Measurements from ENCODE around the gene FIBP.
"Not testable (repeated sequence)": the region's sequence is repeated elsewhere in the genome, so short reads cannot be mapped to it uniquely, and the experiment has no call there.

The FIBP gene

GRCh38 chr11:65853246-65853979 lies 34.9 kb downstream of the FIBP start:
- H3K27ac ChIP-seq (ENCODE audit: low read depth in 2 of 2, low read length in 2 of 2), result peak overlapping the region; percentile 88 to 93
- H3K9me3 ChIP-seq (ENCODE audit: control insufficient read depth in 2 of 2, low read length in 2 of 2), result no peaks in the 10 kb centered on the region
- H3K4me1 ChIP-seq (ENCODE audit: control insufficient read depth in 2 of 2, insufficient read depth in 2 of 2, low read length in 2 of 2), result peaks cover 51 to 55% of the 10 kb centered on the region in 2 donors
- H3K4me3 ChIP-seq (ENCODE audit: low read length in 2 of 2), result peak overlapping the region; percentile 46 to 58
- no peaks in the 10 kb centered on the region for H3K27me3 ChIP-seq (ENCODE audit: control insufficient read depth in 2 of 2, insufficient read depth in 2 of 2, low read length in 2 of 2)
- peaks cover 45 to 61% of the 10 kb centered on the region in 2 donors for H3K36me3 ChIP-seq (ENCODE audit: control insufficient read depth in 2 of 2, insufficient read depth in 2 of 2, low read length in 2 of 2)
- H3K9ac ChIP-seq (ENCODE audit: low read depth in 1 of 2, low read length in 2 of 2), result peak overlapping the region; percentile 38 to 46

GRCh38 chr11:65852508-65853245 lies 35.6 kb downstream of the FIBP start:
- Histone ChIP-seq H3K9ac (ENCODE audit: low read depth in 1 of 2, low read length in 2 of 2) (peak overlapping the region; percentile 4 to 46), H3K4me1 (ENCODE audit: control insufficient read depth in 2 of 2, insufficient read depth in 2 of 2, low read length in 2 of 2) (peaks cover 51 to 52% of the 10 kb centered on the region in 2 donors), H3K36me3 (ENCODE audit: control insufficient read depth in 2 of 2, insufficient read depth in 2 of 2, low read length in 2 of 2) (peaks cover 45 to 61% of the 10 kb centered on the region in 2 donors), H3K27me3 (ENCODE audit: control insufficient read depth in 2 of 2, insufficient read depth in 2 of 2, low read length in 2 of 2) (no peaks in the 10 kb centered on the region), H3K9me3 (ENCODE audit: control insufficient read depth in 2 of 2, low read length in 2 of 2) (no peaks in the 10 kb centered on the region), H3K4me3 (ENCODE audit: low read length in 2 of 2) (peak overlapping the region; percentile 46 to 58), H3K27ac (ENCODE audit: low read depth in 2 of 2, low read length in 2 of 2) (peak overlapping the region; percentile 88 to 93)

GRCh38 chr11:65851811-65852507 lies 36.3 kb downstream of the FIBP start:
- Histone ChIP-seq H3K9ac (ENCODE audit: low read depth in 1 of 2, low read length in 2 of 2) (peak overlapping the region in 1 of 2 donors; percentile 46), H3K27ac (ENCODE audit: low read depth in 2 of 2, low read length in 2 of 2) (peak overlapping the region; percentile 23 to 88), H3K36me3 (ENCODE audit: control insufficient read depth in 2 of 2, insufficient read depth in 2 of 2, low read length in 2 of 2) (peaks cover 45 to 61% of the 10 kb centered on the region in 2 donors), H3K4me3 (ENCODE audit: low read length in 2 of 2) (no peak overlapping the region), H3K27me3 (ENCODE audit: control insufficient read depth in 2 of 2, insufficient read depth in 2 of 2, low read length in 2 of 2) (no peaks in the 10 kb centered on the region), H3K4me1 (ENCODE audit: control insufficient read depth in 2 of 2, insufficient read depth in 2 of 2, low read length in 2 of 2) (peaks cover 51 to 52% of the 10 kb centered on the region in 2 donors), H3K9me3 (ENCODE audit: control insufficient read depth in 2 of 2, low read length in 2 of 2) (no peaks in the 10 kb centered on the region)

GRCh38 chr11:65851083-65851579 lies 37.1 kb downstream of the FIBP start:
- Histone ChIP-seq H3K4me3 (ENCODE audit: low read length in 2 of 2) (no peak overlapping the region), H3K9ac (ENCODE audit: low read depth in 1 of 2, low read length in 2 of 2) (no peak overlapping the region), H3K36me3 (ENCODE audit: control insufficient read depth in 2 of 2, insufficient read depth in 2 of 2, low read length in 2 of 2) (peaks cover 42 to 55% of the 10 kb centered on the region in 2 donors), H3K9me3 (ENCODE audit: control insufficient read depth in 2 of 2, low read length in 2 of 2) (no peaks in the 10 kb centered on the region), H3K4me1 (ENCODE audit: control insufficient read depth in 2 of 2, insufficient read depth in 2 of 2, low read length in 2 of 2) (peaks cover 45% of the 10 kb centered on the region in 2 donors), H3K27me3 (ENCODE audit: control insufficient read depth in 2 of 2, insufficient read depth in 2 of 2, low read length in 2 of 2) (no peaks in the 10 kb centered on the region), H3K27ac (ENCODE audit: low read depth in 2 of 2, low read length in 2 of 2) (no peak overlapping the region)

- Histone ChIP-seq H3K36me3 (ENCODE audit: control insufficient read depth in 2 of 2, insufficient read depth in 2 of 2, low read length in 2 of 2) (peaks cover 35 to 48% of the 10 kb centered on the region in 2 donors), H3K9me3 (ENCODE audit: control insufficient read depth in 2 of 2, low read length in 2 of 2) (no peaks in the 10 kb centered on the region)
Observed at GRCh38 chr11:65850217-65851082, 37.8 kb downstream of the FIBP start.

GRCh38 chr11:65849771-65850216 lies 38.5 kb downstream of the FIBP start:
- no peaks in the 10 kb centered on the region for H3K9me3 ChIP-seq (ENCODE audit: control insufficient read depth in 2 of 2, low read length in 2 of 2)
- no peak overlapping the region for H3K27ac ChIP-seq (ENCODE audit: low read depth in 2 of 2, low read length in 2 of 2)
- H3K4me1 ChIP-seq (ENCODE audit: control insufficient read depth in 2 of 2, insufficient read depth in 2 of 2, low read length in 2 of 2), result peaks cover 31 to 32% of the 10 kb centered on the region in 2 donors
- H3K4me3 ChIP-seq (ENCODE audit: low read length in 2 of 2), result no peak overlapping the region
- peaks cover 29 to 42% of the 10 kb centered on the region in 2 donors for H3K36me3 ChIP-seq (ENCODE audit: control insufficient read depth in 2 of 2, insufficient read depth in 2 of 2, low read length in 2 of 2)
- H3K9ac ChIP-seq (ENCODE audit: low read depth in 1 of 2, low read length in 2 of 2), result no peak overlapping the region
- no peaks in the 10 kb centered on the region for H3K27me3 ChIP-seq (ENCODE audit: control insufficient read depth in 2 of 2, insufficient read depth in 2 of 2, low read length in 2 of 2)

More at GRCh38 chr11:65850217-65851082, 37.8 kb downstream of the FIBP start:
- Histone ChIP-seq H3K4me1 (ENCODE audit: control insufficient read depth in 2 of 2, insufficient read depth in 2 of 2, low read length in 2 of 2) (peaks cover 38% of the 10 kb centered on the region in 2 donors), H3K27ac (ENCODE audit: low read depth in 2 of 2, low read length in 2 of 2) (no peak overlapping the region), H3K9ac (ENCODE audit: low read depth in 1 of 2, low read length in 2 of 2) (no peak overlapping the region), H3K4me3 (ENCODE audit: low read length in 2 of 2) (no peak overlapping the region), H3K27me3 (ENCODE audit: control insufficient read depth in 2 of 2, insufficient read depth in 2 of 2, low read length in 2 of 2) (no peaks in the 10 kb centered on the region)

GRCh38 chr11:65849366-65849765 lies 38.9 kb downstream of the FIBP start:
- no peaks in the 10 kb centered on the region for H3K27me3 ChIP-seq (ENCODE audit: control insufficient read depth in 2 of 2, insufficient read depth in 2 of 2, low read length in 2 of 2)
- H3K9me3 ChIP-seq (ENCODE audit: control insufficient read depth in 2 of 2, low read length in 2 of 2), result no peaks in the 10 kb centered on the region
- H3K36me3 ChIP-seq (ENCODE audit: control insufficient read depth in 2 of 2, insufficient read depth in 2 of 2, low read length in 2 of 2), result peaks cover 25 to 37% of the 10 kb centered on the region in 2 donors
- H3K9ac ChIP-seq (ENCODE audit: low read depth in 1 of 2, low read length in 2 of 2), result no peak overlapping the region
- H3K4me3 ChIP-seq (ENCODE audit: low read length in 2 of 2), result no peak overlapping the region
- H3K4me1 ChIP-seq (ENCODE audit: control insufficient read depth in 2 of 2, insufficient read depth in 2 of 2, low read length in 2 of 2), result peaks cover 27 to 31% of the 10 kb centered on the region in 2 donors
- no peak overlapping the region for H3K27ac ChIP-seq (ENCODE audit: low read depth in 2 of 2, low read length in 2 of 2)

- Histone ChIP-seq H3K4me1 (ENCODE audit: control insufficient read depth in 2 of 2, insufficient read depth in 2 of 2, low read length in 2 of 2) (peaks cover 21 to 27% of the 10 kb centered on the region in 2 donors), H3K36me3 (ENCODE audit: control insufficient read depth in 2 of 2, insufficient read depth in 2 of 2, low read length in 2 of 2) (peaks cover 22 to 31% of the 10 kb centered on the region in 2 donors)
- H3K27ac ChIP-seq (ENCODE audit: low read depth in 2 of 2, low read length in 2 of 2); H3K9me3 ChIP-seq (ENCODE audit: control insufficient read depth in 2 of 2, low read length in 2 of 2); H3K27me3 ChIP-seq (ENCODE audit: control insufficient read depth in 2 of 2, insufficient read depth in 2 of 2, low read length in 2 of 2); H3K4me3 ChIP-seq (ENCODE audit: low read length in 2 of 2); H3K9ac ChIP-seq (ENCODE audit: low read depth in 1 of 2, low read length in 2 of 2): not testable (repeated sequence)
Observed at GRCh38 chr11:65848693-65849092, 39.6 kb downstream of the FIBP start.

- Histone ChIP-seq H3K27me3 (ENCODE audit: control insufficient read depth in 2 of 2, insufficient read depth in 2 of 2, low read length in 2 of 2) (no peaks in the 10 kb centered on the region), H3K4me3 (ENCODE audit: low read length in 2 of 2) (no peak overlapping the region), H3K4me1 (ENCODE audit: control insufficient read depth in 2 of 2, insufficient read depth in 2 of 2, low read length in 2 of 2) (peaks cover 11 to 17% of the 10 kb centered on the region in 2 donors), H3K27ac (ENCODE audit: low read depth in 2 of 2, low read length in 2 of 2) (no peak overlapping the region), H3K9ac (ENCODE audit: low read depth in 1 of 2, low read length in 2 of 2) (no peak overlapping the region), H3K9me3 (ENCODE audit: control insufficient read depth in 2 of 2, low read length in 2 of 2) (no peaks in the 10 kb centered on the region), H3K36me3 (ENCODE audit: control insufficient read depth in 2 of 2, insufficient read depth in 2 of 2, low read length in 2 of 2) (peaks cover 15 to 22% of the 10 kb centered on the region in 2 donors)
Observed at GRCh38 chr11:65847746-65848145, 40.5 kb downstream of the FIBP start.

Data from mucosa of rectum (tissue), 2 donors.